GM15510 (cell line): Measurements from ENCODE around the gene UPF3B.

Experiments
- POLR2A ChIP-seq: IDR thresholded peaks from 3 replicates; pipeline ENCODE4 v1.6.1; 2011; ENCODE audit warnings: borderline replicate concordance; ENCODE audit not compliant: insufficient read length; ENCODE audit errors: extremely low read depth

The UPF3B gene

GRCh38 chrX:119852382-119853353 is at the start of gene UPF3B:
TSS of gene UPF3B (minus strand) at chrX:119852963. CDS start at chrX:119852928, 35 bp downstream.
- peak; percentile 68 for TF ChIP-seq POLR2A

DNA sequence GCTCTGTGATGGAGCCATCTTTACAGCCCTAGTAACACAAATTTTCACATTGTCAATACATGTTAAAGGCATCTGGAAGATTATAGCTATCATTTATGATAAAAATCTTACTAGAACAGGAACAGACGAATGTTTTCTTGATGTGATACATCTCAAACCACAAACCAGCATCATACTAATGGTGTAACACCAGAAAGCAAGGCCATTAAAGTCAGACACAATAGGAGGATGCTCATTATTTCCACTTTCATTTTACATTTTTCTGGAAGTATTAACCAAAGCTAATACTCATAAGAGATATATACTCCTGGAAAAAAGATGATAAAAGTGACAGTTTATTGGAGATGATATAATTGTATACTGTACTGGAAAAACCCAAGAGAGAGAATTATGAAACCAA is 48.2 kb upstream of the UPF3B start:
- TF ChIP-seq POLR2A: no peak

DNA sequence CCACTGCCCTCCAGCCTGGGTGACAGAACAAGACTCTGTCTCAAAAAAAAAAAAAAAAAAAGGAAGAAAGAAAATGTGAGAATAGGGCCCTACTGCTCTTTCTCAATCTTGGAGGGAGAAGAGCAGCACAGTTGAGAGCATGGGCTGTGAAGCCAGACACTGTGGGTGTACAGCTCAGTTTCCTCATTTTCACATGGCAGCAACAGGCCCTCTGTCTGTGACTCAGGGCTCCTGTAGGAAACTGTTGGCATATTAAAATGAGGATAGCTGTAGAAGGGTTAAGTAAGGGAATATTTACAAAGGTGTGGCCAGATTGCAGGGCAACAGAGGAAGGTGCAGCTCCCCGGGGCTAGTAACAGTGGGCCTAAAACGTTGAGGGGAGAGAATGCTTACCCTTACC is 46.4 kb upstream of the UPF3B start:
- no peak for TF ChIP-seq POLR2A

GRCh38 chrX:119895843-119896326 is 43.1 kb upstream of the UPF3B start, which contains the start of gene AKAP14:
TSS of gene AKAP14 (plus strand) at chrX:119895893. CDS start at chrX:119903224, 7,331 bp downstream.
- TF ChIP-seq POLR2A: no peak

DNA sequence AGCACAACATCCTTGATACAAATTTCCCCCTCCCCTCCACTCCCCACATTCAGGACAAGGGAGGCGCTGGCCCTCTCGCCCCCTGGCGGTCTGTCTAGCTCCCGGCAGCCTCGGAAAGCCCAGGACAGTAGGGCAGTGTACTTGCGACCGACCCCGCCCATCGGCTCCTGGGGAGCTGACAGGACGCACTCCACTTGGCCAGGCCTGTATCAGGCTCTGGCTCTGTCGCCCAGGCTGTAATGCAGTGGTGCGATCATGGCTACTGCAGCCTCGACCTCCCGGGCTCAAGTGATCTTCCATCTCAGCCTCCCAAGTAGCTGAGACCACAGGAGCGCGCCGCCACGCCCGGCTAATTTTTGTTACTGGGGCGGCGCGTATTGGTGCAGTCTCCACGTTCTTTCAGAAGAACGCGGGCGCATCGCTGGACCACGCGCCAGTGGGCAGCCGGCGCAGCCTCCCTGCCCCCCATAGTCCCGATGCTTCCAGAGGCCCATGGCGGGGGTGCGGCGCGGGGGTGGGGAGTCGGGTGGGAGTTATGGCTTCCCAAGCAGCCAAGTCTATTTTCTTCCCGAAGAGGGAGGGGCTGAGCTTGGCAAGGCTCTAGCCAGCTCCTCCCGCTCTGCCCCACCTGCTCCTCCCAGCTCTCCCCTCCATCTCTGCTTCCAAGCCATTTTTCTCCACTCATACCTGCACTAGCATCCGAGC is 35.1 kb upstream of the UPF3B start:
- TF ChIP-seq POLR2A: no peak

DNA sequence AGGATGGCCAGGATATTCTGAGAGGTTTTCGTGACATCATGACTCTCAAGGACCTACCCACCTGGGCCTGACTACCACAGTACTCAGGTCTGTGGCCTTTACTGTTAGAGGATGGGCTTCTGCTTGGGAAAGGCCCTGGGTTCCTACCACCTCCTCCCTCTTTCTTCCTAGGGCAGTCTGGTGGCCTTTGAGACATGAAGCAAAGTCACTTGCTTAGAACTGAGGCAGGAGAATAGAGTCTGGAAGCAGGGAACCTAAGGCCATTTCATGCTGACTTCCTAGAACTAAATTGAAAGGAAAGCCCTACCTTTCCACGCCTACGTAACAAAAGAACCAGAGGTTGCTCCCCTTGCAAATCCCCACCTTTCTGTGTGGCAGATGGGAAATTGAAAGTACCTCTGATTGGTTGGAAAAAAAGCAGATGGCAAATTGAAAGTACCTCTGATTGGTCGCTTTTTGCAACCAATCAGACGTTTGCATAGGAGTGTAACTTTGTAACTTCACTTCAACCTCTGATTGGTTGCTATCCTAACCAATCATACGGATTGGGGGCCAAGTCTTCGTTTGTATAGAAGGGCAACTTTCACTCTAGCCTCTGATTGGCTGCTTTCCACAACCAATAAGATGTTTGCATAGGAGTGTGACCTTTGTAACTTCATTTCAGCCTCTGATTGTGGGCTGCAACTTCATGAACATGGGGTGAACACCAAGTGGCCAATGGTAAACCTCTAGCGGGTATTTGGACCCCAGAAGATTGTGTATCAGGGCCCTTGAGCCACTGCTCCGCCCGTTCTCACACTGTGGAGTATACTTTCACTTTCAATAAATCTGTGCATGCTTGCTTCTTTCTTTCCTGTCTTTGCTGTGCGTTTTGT is 33.0 kb upstream of the UPF3B start:
- no peak for TF ChIP-seq POLR2A

DNA sequence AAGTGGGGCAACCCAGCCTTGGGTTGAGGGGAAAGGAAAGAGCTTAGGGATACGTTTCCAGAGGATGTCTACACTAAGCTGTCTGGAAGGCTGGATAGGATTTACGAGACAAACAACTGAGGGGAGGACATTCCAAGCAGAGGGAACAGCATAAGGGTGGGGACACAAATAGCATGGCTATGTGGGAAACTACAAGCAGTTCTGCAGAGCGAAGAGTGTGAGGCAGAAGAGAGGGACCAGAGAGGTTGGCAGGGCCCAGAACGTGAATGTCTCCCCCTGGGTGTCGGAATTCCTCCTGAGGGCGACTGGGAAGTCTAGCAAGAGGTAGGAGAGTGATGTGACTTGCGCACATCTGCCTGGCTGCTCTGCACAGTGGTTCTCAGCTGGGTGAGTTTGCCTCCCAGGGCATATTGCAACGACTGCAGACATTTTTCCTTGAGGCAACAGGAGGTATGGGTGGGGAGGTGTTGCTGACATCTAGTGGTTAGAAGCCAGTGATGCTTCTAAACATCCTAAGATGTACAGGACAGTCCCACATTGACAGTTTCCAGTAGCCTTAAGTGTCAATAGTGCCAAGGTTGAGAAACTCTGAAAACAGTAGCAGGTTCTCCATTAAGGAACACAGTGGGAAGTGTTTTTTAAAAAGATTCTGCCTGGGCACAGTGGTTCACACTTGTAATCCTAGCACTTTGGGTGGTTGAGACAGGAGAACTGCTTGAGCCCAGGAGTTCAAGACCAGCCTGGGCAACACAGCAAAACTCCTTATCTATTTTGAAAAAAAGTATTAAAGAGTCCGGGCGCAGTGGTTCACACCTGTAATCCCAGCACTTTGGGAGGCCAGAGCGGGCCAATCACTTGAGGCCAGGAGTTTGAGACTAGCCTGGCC is 28.0 kb upstream of the UPF3B start:
- no peak for TF ChIP-seq POLR2A

- TF ChIP-seq POLR2A: no peak
Observed at GRCh38 chrX:119880076-119880475, 27.3 kb upstream of the UPF3B start.

DNA sequence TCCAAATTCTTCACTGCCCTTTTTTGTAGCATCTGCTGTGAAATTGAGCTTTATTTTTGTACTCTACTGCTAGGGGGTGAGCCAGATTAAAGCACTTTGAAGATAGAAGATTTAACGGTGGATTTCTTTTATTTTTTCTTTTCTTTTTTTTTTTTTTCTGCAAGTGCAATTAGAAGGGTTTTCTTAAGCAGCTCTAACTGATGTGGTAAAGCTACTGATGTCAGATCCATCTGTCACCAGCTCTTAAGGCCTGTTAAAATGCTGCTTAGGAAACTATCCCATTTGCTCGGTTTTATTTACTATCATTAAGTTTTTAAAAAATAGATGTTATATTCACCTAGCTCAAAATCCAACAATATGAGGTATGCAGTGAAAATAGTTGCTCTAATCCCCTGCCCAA is 26.0 kb upstream of the UPF3B start:
- TF ChIP-seq POLR2A: no peak

- peak; percentile 81 for TF ChIP-seq POLR2A
Observed at GRCh38 chrX:119871599-119872395, 19.0 kb upstream of the UPF3B start, which contains the start of the genes NDUFA1 and RNF113A. TSS of gene NDUFA1 (plus strand) at chrX:119871832. CDS start at chrX:119871912, 80 bp downstream. TSS of gene RNF113A (minus strand) at chrX:119871733. CDS start at chrX:119871613, 120 bp downstream.

DNA sequence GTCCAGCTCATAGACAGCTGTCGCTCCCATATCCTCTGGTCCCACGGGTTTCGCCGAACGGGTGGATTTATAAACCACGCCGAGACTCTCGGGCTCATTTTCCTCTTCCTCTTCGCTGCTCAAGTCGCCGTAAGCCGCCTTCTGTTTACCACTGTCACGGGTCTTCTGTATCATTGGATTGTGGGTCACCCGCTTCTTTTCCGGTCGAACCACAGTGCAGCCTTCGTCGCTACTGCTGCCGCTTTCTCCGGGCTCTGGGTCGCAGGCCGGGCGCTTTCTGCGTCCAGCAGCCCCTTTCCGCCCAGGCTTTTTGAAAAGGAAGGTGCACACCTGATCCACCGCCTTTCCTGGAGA is 18.5 kb upstream of the UPF3B start:
- TF ChIP-seq POLR2A: no peak

DNA sequence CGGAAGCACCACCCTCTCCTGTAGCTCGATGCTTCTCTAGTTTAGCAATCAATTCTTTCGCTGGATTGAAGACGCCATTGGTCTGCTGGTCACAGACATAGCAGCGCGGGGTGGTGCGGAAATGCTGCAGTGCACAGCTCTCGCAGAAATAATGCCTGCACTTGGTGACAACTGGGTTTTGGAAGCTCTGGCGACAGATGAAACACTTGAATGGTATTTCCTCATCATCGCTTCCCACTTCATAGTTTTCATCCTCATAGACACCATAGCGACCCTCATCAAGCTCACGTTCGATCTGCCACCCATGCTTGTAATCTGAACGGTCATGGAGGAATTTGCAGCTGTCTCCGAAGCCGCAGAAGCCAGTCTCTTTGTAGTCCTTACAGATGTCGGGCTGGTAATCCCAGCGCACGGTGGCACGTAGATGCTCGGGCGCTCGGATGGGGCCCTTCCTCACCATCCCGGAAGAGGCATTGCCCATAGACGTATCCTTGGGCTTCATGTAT is 17.9 kb upstream of the UPF3B start:
- TF ChIP-seq POLR2A: no peak
